OCI-LY7 (cell line): ENCODE results near the gene POP4.

Experiments used
- CTCF ChIP-seq: fragments of 200-600 bp; sonication (generic); conservative IDR thresholded peaks from 2 replicates; pipeline ENCODE4 v1.5.1; 2014; ENCODE audit warnings: mild to moderate bottlenecking, antibody characterized with exemption, low read length, moderate library complexity, mixed read lengths
- EZH2phosphoT487 ChIP-seq: fragments of 200-600 bp; sonication (generic); IDR thresholded peaks from 2 replicates; pipeline ENCODE4 v1.6.1; 2018; ENCODE audit warnings: low read depth, borderline replicate concordance, mild to moderate bottlenecking, mixed run types, antibody characterized with exemption, low read length, moderate library complexity, mixed read lengths

- TF ChIP-seq CTCF (peak; percentile 92), EZH2phosphoT487 (no peak)
Observed at GRCh38 chr19:29610574-29611271, 4.6 kb downstream of the POP4 start.
